HG03457 (cell line): ENCODE results near the gene ANKRD44.

Source experiments
- ATAC-seq: cut with Tn5 transposase; IDR thresholded peaks from one replicate; pipeline ENCODE4 v1.9.1; 2021; ENCODE audit warnings: moderate number of reproducible peaks; ENCODE audit not compliant: unreplicated experiment

Gene ANKRD44

GRCh38 chr2:197007716-197008628, 302.6 kb downstream of the ANKRD44 start:
- no peak for ATAC-seq

GRCh38 chr2:197001921-197002320, 308.7 kb downstream of the ANKRD44 start:
- no peak for ATAC-seq

GRCh38 chr2:196995757-196996314, 314.7 kb downstream of the ANKRD44 start:
- no peak for ATAC-seq

- ATAC-seq: no peak
Observed at GRCh38 chr2:196994764-196995163, 315.8 kb downstream of the ANKRD44 start.

GRCh38 chr2:196993617-196994016, 317.0 kb downstream of the ANKRD44 start:
- ATAC-seq: no peak

GRCh38 chr2:196992466-196992865, 318.1 kb downstream of the ANKRD44 start:
- ATAC-seq: no peak

- ATAC-seq: no peak
Observed at GRCh38 chr2:196990788-196991461, 319.7 kb downstream of the ANKRD44 start.

- no peak for ATAC-seq
Observed at GRCh38 chr2:196990092-196990491, 320.5 kb downstream of the ANKRD44 start.

- ATAC-seq: no peak
Observed at GRCh38 chr2:196989496-196989895, 321.1 kb downstream of the ANKRD44 start.

- ATAC-seq: no peak
Observed at GRCh38 chr2:196988639-196989038, 321.9 kb downstream of the ANKRD44 start.

- ATAC-seq: no peak
Observed at GRCh38 chr2:196987649-196988364, 322.8 kb downstream of the ANKRD44 start.

GRCh38 chr2:196987298-196987648, 323.3 kb downstream of the ANKRD44 start:
- ATAC-seq: no peak

- no peak for ATAC-seq
Observed at GRCh38 chr2:196985511-196986183, 324.9 kb downstream of the ANKRD44 start.

GRCh38 chr2:196984903-196985302, 325.7 kb downstream of the ANKRD44 start:
- ATAC-seq: no peak

- ATAC-seq: no peak
Observed at GRCh38 chr2:196983934-196984333, 326.6 kb downstream of the ANKRD44 start.

- ATAC-seq: no peak
Observed at GRCh38 chr2:196980473-196980872, 330.1 kb downstream of the ANKRD44 start.

GRCh38 chr2:196980001-196980400, 330.6 kb downstream of the ANKRD44 start:
- no peak for ATAC-seq

GRCh38 chr2:196977507-196977906, 333.1 kb downstream of the ANKRD44 start:
- no peak for ATAC-seq

- ATAC-seq: no peak
Observed at GRCh38 chr2:196974970-196975369, 335.6 kb downstream of the ANKRD44 start.

GRCh38 chr2:196971574-196972279, 338.9 kb downstream of the ANKRD44 start:
- no peak for ATAC-seq
